MM.1S (cell line): ENCODE measurements around the gene ZC2HC1C.

Source experiments
- EZH2 ChIP-seq: fragments of 300-600 bp; sonication (generic); optimal IDR thresholded peaks from 2 replicates; pipeline ENCODE3; 2017; ENCODE audit warnings: low read depth, mild to moderate bottlenecking, antibody characterized with exemption, low read length, mixed read lengths
- EZH2phosphoT487 ChIP-seq: fragments of 300-600 bp; sonication (generic); IDR thresholded peaks from 2 replicates; pipeline ENCODE4 v1.6.1; 2018; ENCODE audit warnings: antibody characterized with exemption, low read length
- TF ChIP-seq, protein P1 (sequence below): fragments of 300-600 bp; sonication (generic); IDR thresholded peaks from 2 replicates; pipeline ENCODE4 v1.5.1; 2016; ENCODE audit warnings: antibody characterized with exemption, low read length, mixed read lengths

DNA sequence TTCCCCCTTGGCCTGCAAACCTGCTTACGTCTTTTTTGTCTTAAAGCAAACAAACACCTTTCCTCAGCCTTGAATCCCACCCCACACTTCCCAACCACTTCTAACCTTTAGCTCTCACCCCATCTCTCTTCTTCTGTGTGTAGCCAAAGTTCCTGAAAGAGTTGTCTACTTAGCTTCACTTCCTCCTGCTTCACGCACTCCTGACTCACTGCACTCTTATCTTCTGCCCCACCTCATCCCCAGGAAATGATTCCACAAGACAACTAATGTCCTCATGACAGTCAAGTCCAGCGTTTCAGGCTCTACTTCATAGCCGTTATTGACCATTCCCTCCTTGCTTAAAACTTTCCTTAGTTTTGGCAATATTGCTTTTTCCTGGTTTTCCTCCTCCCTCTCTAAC is 44.4 kb upstream of the ZC2HC1C start:
- TF ChIP-seq, protein P1, sequence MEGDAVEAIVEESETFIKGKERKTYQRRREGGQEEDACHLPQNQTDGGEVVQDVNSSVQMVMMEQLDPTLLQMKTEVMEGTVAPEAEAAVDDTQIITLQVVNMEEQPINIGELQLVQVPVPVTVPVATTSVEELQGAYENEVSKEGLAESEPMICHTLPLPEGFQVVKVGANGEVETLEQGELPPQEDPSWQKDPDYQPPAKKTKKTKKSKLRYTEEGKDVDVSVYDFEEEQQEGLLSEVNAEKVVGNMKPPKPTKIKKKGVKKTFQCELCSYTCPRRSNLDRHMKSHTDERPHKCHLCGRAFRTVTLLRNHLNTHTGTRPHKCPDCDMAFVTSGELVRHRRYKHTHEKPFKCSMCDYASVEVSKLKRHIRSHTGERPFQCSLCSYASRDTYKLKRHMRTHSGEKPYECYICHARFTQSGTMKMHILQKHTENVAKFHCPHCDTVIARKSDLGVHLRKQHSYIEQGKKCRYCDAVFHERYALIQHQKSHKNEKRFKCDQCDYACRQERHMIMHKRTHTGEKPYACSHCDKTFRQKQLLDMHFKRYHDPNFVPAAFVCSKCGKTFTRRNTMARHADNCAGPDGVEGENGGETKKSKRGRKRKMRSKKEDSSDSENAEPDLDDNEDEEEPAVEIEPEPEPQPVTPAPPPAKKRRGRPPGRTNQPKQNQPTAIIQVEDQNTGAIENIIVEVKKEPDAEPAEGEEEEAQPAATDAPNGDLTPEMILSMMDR, result no peak
- TF ChIP-seq EZH2phosphoT487 (no peak), EZH2 (no peak)
